ENCODE results near the gene GHRH.
A peak's percentile ranks its signal among the peaks of the same experiment; 100 is the strongest.

The GHRH gene

GRCh38 chr20:37260923-37261322 is 691 bp downstream of the GHRH start:
- no peak for DNase-seq (ENCODE audit: low read depth)

GRCh38 chr20:37259865-37260264 is 1.7 kb downstream of the GHRH start:
- no peak for DNase-seq (ENCODE audit: low read depth)

- no peak for DNase-seq (ENCODE audit: low read depth)
These were observed 2.6 kb downstream of the GHRH start for GRCh38 chr20:37259031-37259430.

- DNase-seq (ENCODE audit: low read depth): no peak
These were observed 3.6 kb downstream of the GHRH start for GRCh38 chr20:37257988-37258387.

GRCh38 chr20:37257530-37257929 is 4.1 kb downstream of the GHRH start:
- DNase-seq (ENCODE audit: low read depth): no peak

GRCh38 chr20:37256286-37256685 is 5.3 kb downstream of the GHRH start:
- no peak for DNase-seq (ENCODE audit: low read depth)

- DNase-seq (ENCODE audit: low read depth): no peak
These were observed 7.3 kb downstream of the GHRH start for GRCh38 chr20:37254114-37254878.

- DNase-seq (ENCODE audit: low read depth): no peak
These were observed 8.5 kb downstream of the GHRH start for GRCh38 chr20:37253087-37253486.

GRCh38 chr20:37251825-37252477 is 9.7 kb downstream of the GHRH start:
- no peak for DNase-seq (ENCODE audit: low read depth)

GRCh38 chr20:37249304-37249703 is 12.3 kb downstream of the GHRH start:
- DNase-seq (ENCODE audit: low read depth): no peak

GRCh38 chr20:37247547-37247946 is 14.1 kb downstream of the GHRH start:
- no peak for DNase-seq (ENCODE audit: low read depth)

- DNase-seq (ENCODE audit: low read depth): no peak
These were observed 14.9 kb downstream of the GHRH start for GRCh38 chr20:37246736-37247135.

GRCh38 chr20:37245216-37246150 is 16.1 kb downstream of the GHRH start:
- no peak for DNase-seq (ENCODE audit: low read depth)

GRCh38 chr20:37244572-37244957 is 17.0 kb downstream of the GHRH start:
- DNase-seq (ENCODE audit: low read depth): no peak

- no peak for DNase-seq (ENCODE audit: low read depth)
These were observed 17.6 kb downstream of the GHRH start for GRCh38 chr20:37243937-37244571.

GRCh38 chr20:37243076-37243936 is 18.3 kb downstream of the GHRH start:
- no peak for DNase-seq (ENCODE audit: low read depth)

GRCh38 chr20:37242503-37242902 is 19.1 kb downstream of the GHRH start:
- no peak for DNase-seq (ENCODE audit: low read depth)

GRCh38 chr20:37240337-37241067 is 21.1 kb downstream of the GHRH start:
- DNase-seq (ENCODE audit: low read depth): no peak

- peak; percentile 5 for DNase-seq (ENCODE audit: low read depth)
These were observed 22.6 kb downstream of the GHRH start for GRCh38 chr20:37238935-37239451.

- DNase-seq (ENCODE audit: low read depth): no peak
These were observed 23.2 kb downstream of the GHRH start for GRCh38 chr20:37238426-37238825.

Data from iris pigment epithelial cell (primary cell).